ENCODE measurements around the gene PON3.

DNA sequence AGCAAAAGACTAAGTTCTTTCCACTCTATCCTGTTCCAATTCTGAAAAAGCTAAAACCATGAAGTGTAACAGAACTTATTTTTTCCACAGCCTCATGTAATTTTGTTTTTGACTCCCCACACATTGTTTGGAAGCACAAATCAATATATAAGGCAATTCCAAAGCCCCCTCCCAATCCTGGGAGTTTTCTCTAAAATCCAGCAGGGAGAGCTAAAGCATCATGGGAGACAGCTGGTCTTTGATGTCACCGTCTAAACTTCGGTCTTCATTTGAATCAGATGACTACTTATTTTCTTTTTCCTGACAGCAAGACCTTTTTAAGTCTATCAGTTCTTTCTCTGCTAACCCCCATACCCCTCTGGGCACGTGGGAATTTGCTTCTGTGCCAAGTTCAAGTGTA is 38.6 kb downstream of the PON3 start:
- TF ChIP-seq EP300 (IDR thresholded peaks at IDR 0.05; ENCODE audit: borderline replicate concordance in 1 of 2, low read depth in 2 of 2, low read length in 2 of 2) (no peak), POLR2A (IDR thresholded peaks at IDR 0.05; ENCODE audit: control extremely low read depth in 1 of 2, low read depth in 2 of 2, low read length in 2 of 2) (no peak), FOSL1 (IDR thresholded peaks at IDR 0.05; ENCODE audit: insufficient read depth, low read depth, low read length) (no peak), TEAD4 (IDR thresholded peaks at IDR 0.05; ENCODE audit: low read depth, low read length) (no peak), CTCF (IDR thresholded peaks at IDR 0.05; ENCODE audit: control extremely low read depth in 1 of 3, insufficient read depth in 1 of 3, low read depth in 1 of 3, low read length in 3 of 3) (no peak), CHD2 (IDR thresholded peaks at IDR 0.05; ENCODE audit: low read length) (no peak), JUN (IDR thresholded peaks at IDR 0.05; ENCODE audit: low read depth, low read length) (no peak), TAF1 (IDR thresholded peaks at IDR 0.05; ENCODE audit: low read depth, low read length) (no peak), RNF2 (IDR thresholded peaks at IDR 0.05; ENCODE audit: borderline replicate concordance, low read depth, low read length, missing control alignments, poor library complexity, severe bottlenecking) (no peak), KDM5A (IDR thresholded peaks at IDR 0.05; ENCODE audit: low read length) (no peak), KDM1A (IDR thresholded peaks at IDR 0.05; ENCODE audit: borderline replicate concordance, low read length) (no peak)
